ENCODE data around the gene FBXL16.

- TF ChIP-seq JUND (IDR thresholded peaks at IDR 0.05), result no peak
- no peak for TF ChIP-seq RFX5 (IDR thresholded peaks at IDR 0.05; ENCODE audit: low read length)
- TF ChIP-seq CTCF (IDR thresholded peaks at IDR 0.05), result no peak
- TF ChIP-seq POLR2AphosphoS5 (IDR thresholded peaks at IDR 0.05; ENCODE audit: low read depth, low read length), result no peak
- no peak for TF ChIP-seq TAF1 (IDR thresholded peaks at IDR 0.05; ENCODE audit: borderline replicate concordance, low read depth, low read length)
These were observed 24.4 kb upstream of the FBXL16 start for GRCh38 chr16:729768-730665.
